ENCODE data around the gene CD36.

The CD36 gene

DNA sequence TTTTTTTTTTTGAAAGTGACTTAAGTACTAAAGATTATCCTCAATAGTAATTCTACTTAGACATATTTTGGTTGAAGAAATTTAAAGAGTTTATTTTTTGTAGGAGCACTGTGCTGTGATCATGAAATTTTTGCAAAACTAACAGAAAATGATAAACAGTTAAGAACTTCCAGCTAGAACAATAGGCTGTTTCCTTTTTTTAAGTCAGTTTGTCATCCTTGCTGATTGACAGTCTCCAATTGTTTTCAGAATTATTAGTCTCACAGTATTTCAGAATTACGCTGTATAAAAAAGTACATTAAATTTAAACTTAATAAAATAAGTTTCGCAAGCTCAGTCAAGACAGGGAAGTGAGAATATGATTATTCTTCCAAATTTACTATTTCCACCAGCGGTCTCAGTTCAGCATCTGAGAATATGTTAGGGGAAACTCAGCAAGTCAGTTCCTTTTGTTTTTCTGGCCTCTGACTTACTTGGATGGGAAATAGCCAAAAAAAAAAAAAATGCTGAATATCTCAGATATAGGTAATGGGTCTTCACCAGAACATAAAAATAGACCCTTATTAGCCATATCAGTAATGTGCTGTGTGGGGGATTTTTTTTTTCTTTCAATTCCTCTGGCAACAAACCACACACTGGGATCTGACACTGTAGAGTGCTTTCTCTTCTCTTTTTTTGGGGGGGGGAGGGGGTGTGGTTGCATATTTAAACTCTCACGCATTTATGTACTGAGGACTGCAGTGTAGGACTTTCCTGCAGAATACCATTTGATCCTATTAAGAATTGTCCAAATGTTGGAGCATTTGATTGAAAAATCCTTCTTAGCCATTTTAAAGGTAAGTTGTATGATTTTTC, at the start of gene CD36:
Gene CD36, plus strand, starts transcription at position 732 of the 855 bp plus-strand sequence. CDS start 8,099 bp downstream, outside the sequence.
- no peak for DNase-seq

DNA sequence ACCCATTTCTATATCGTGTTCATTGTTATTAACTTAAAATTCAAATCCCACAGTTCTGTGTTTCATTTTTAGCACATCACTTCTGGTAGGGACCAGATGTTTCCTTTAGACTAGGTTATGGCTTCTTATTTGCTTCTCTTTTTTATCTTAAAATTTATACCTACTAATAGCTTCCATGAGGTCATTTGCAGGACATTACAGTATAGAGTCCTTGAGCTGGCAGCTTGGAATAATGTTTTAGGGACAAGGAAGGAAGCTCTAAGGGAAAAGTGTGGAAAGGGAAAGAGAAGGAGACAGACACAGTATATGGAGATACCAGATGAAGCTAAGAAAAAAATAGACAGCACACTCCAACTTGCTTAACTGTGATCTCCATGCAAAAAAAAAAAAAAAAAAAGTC, 48.8 kb upstream of the CD36 start:
- no peak for DNase-seq

DNA sequence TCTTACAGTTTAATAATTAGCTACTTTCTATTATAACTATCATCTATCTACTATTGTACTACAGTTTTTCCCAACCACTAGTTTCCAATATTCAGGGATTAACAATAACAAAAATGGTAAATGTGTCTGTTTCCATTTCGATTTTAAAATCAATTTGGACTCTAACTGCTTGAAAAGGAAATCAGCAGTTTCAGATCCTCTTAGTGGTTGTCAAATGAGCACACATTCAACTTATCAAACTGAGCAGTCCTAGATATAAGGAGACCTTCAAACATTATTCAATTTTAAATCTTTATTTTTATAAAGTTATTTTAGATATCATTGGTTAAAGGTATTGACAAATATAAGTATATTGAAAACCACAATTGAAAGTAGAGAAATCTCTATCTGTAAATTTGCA, 46.8 kb upstream of the CD36 start:
- no peak for DNase-seq

DNA sequence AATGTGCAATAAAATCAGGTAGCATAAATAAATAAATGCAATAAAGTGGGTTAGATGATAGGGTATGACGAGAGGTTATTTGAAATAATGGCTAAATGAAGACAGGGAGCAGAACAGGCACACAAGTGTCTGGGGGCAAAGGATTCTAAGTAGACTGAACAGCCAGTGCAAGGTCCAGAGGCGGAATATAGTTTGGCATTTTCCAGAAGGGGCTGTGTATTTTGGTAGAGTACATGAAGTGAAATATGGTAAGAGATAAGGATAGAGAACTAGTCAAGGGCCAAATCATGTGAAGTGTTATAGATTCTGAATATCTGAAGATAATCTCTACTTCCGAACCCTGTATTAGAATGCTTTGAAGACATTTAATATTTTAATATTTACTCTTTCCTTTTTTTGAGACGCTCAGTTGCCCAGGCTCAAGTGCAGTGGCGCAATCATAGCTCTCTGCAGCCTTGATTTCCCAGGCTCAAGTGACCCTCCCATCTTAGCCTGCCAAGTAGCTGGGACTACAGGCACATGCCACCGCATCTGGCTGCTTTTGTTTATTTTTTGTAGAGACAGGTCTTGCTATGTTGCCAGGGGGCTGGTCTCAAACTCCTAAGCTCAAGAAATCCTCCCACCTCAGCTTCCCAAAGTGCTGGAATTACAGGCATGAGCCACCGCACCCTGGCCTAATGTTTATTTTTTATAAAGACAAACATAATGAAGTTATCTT, 44.4 kb upstream of the CD36 start:
- DNase-seq: no peak

DNA sequence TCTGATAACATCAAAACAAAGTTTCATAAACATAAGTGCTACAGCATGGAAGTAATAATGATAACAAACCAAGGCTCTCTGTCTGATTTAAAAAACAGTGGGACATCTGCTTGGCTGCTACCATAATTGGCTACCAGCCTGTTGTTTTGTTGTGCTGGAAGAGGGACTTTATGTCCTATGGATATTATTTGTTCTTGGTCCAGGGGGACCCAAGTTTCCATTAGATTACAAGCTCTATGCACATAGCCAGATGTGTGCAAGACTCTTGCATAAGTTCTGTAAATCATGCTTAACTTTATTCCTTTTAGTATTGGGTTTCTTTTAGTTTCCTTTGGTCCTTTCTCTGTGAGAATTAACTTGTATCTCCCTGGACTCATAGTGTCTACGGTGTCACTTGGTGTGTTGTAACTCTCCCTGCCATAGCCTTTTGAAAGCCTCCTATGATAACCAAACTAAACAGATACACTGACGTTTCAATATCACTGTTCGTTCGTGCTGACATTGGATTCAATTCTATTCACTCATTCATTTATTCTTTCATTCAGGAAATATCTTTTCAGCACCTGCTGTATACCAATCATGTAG, 41.4 kb upstream of the CD36 start:
- DNase-seq: no peak

DNA sequence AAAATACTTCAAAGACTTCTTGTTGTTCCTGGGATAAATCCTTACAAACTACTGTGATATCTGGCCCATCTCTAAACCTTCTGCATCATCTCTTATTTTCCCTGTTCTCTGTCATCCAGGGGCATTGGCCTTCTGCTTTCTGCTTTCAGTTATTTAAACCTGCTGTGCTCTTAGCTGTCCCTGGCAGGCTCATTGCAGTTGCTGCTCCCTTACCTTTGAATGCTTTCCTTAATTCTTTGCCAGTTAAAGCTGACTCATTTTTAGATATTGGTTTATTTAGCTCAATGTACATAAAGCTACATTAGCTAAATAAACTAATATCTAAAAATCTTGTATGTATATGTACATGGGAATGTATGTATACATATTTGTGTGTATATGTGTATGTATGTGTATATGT, 40.6 kb upstream of the CD36 start:
- no peak for DNase-seq

DNA sequence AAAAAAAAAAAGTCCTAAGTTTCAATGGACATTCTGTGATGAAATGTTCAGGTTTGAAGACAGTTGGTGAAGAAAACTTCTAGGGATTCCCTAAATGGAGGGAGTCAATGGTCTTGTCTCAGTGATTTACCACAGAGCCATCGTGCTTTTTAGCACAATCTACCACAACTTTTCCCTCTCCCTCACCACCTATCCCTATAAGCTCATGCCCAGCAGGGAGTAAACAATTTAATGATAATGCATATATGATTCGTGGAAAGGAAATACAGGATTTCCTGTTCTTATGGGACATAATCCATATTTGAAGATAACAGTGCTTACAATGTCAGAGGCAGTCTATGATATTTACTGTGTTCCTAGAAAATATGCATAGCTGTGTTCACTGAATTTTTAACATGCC, 38.4 kb upstream of the CD36 start:
- no peak for DNase-seq

DNA sequence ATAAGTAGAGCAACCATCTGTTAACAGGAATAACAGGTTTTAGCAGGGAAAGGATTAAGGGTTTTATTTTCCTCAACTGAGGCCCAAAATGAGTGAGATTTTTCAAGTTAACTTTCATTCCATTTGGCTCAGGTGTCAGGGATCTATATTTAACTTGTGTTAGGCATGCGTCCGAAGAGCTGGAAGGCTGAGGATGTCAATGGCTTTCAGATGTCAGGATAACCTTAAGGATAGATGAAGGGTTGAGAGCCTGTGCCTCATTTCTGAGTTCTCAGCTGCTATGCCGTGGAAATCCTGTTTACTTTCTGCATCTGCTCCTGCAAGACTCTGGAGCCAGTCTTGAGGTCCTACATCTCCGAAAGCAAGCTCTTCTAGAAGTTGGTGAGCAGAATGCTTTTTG, 36.4 kb upstream of the CD36 start:
- no peak for DNase-seq

DNA sequence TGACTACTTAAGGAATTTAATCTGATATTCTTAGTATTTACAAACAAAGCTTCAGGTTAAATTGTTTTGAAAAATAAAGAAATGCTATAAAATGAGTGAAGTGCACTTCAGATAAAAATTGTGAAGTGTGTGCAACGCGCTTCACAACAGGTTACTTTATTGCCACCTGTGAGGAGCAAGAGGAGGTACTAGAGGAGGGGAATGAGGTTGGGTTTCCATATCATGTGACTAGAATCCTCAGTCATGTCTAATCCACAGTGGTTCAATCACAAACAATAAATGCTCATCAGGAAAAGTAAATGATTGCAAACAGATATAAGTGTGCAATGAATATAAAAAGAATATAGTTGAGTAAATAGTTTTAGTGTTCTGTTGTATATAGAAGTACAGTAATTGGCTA, 34.5 kb upstream of the CD36 start:
- DNase-seq: no peak

DNA sequence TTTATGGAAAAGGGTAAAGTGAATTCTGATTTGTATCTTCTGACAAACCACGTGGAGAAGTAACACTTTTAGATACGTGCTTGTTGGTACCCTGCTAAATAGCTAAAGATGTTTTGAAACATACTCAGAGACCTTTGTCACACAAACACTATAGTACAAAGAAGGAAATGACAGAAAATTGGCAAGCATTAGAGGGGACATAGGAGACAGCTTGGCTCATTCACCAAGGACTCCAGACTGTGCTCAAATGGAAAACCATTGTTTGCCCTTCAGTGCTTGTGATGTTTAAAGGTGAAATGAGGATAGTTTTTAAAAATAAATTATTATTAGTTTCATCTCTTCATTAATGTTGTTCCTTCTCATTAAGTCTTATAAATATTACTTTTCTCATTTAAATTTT, 34.0 kb upstream of the CD36 start:
- DNase-seq: no peak

DNA sequence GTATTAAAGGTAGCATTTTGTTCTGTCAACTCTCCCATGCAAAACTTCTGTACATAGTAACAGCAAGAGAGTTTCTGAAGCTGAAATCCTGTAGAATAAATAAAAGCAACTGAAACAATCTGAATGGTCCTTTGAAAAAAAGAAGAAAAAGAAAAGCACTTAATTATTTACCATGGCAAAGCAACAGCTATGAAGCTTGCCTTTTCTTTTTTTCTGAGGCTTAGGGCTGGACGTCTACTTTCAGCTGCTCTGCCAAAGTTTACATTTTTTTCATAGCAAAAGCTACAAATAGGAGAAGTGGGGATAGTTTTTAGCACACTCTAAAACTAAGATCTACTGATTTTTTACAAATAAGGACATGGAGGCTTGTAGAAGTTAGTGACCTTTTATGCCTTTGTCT, 31.3 kb upstream of the CD36 start:
- DNase-seq: no peak

DNA sequence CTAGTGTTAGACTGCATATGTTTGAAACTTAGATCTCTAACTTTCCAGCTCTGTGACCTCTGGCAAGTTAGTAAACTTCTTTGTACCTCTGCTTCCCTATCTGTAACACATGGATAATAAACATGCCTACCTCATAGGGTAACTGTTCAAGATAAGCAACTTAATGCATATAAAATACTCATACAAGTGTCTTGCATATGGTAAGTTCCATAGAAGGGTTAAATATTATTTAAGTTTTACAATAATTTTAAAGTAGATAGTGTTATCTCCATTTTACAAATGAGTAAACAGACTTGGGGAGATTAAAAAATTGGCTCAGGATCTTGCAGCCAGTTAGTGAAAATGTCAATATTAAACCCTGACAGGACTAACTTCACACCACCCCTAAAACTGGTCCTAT, 30.1 kb upstream of the CD36 start:
- no peak for DNase-seq

DNA sequence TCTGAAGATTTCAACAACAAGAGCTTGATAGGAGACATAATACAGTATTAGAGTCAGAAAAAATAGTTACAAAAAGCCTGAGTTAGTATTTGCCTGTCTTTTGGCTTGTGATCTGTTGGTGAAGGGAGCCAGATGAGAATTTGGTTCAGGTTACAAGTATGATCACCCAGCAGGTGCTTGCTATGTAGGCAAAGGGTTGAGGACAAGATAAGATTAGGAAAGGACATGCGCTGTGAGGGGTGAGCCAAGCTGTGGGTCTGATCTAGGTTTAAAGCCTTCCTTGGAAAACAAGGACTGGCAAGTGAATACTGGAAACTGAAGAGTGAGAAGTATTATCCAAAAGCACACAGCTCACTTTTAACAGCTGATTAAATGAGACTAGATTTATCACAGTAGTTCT, 28.7 kb upstream of the CD36 start:
- no peak for DNase-seq

DNA sequence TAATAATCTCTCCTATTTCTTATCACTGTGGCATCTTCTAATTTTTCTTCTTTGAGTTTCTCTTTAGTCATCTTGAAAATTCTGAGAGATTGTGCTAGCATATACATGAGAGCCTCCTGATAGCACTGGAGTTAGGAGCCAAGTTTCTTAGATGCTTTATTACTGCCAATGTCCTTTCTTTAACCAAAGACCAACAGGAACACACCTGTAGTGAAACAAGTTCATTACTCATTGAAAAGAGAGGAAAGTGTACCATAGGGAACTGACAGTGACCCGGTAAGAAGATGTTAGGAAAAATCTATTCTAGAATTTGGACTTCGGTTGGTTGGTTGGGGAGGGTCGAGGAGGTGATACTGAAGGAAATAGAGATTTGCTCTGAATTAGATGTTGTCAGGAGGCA, 27.1 kb upstream of the CD36 start:
- no peak for DNase-seq

DNA sequence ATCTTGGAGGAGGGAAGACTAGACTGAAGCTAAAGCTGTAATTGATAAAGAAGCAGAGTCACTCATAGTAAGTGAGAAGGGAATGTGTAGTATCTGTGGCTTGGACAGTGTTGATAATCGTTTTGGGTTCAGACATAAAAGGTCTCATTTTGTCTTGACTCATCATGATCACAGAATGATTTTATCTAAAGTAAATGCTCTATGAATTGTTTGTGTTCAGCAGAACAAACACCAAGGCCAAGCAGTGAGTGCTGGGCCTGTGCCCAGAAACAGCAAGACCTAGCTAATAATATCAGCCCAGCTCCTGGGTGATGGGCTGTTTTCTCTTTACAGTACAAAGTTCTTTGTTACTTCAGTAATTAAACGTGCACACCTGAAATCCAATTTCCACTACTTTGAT, 26.7 kb upstream of the CD36 start:
- no peak for DNase-seq

DNA sequence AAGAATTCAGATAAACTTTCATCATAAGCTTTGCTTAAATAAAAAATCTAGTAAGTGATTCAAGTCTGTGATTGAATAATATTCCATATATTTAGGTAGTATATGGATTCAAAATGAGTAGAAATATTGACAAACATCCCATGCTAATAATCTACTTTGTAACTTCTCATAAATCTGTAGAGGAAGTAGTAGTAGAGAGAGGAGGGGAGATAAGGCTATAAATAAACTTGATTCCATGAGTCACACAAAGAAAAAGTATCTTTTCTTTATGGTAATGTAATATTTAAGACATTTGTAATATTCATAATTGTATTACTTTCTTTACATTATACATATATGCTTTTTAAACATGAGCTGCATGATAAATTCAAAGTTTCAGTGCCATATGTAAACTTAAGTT, 25.6 kb upstream of the CD36 start:
- DNase-seq: no peak

DNA sequence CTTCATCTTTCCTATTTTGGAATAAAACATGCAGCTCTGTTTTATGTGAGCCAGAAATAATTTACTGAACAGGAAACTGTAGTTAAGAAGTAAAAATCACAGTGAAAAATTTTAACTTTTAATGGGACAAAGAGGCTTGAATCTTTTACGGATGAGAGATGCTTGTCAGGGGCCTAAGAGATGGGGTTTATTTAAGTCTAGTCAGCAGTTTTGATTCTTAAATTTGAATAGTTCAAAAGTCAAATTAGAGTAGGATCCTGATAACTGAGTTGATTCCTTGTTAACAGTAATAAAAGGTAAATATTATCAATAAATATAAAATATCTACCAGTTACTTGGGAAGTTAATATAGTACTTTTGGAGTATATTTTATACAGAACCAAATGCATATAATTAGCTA, 24.9 kb upstream of the CD36 start:
- no peak for DNase-seq

DNA sequence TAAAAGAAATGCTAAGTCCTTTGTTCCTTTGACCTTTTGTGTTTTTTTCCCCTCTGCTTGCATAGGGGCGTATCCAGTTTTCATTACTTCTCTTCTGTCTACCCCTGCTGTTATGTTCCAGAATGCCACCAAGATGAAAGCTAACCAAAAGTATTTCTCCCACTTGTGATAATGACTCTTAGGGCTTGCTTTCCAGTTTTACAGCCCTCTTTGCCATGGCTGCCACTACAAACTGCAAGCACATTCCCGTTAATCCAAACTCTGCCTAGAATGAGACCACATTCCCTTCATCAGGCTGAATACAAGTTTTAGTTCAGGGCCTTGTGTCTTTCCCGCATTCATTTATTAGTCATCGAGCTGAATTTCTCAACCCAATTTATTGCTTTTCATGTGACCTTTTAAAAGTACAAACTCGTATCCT, 23.6 kb upstream of the CD36 start:
- DNase-seq: no peak

DNA sequence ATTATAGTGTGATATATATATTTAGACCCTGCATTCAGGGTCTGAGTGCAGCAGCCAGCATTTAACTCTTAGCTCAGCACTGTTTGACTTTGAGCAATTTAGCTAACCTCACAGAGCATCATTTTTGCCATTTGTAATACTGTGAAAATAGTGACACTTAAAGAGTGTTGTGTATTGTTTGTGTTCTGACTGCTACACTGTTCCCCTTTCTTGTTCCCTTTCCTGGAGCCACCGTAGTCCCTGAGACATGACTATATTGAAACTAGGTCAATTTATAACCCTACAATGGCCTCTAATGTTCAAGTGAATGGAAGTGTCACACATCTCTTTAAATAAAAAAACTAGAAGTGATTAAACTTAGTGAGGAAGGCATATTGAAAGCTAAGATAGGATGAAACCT, 20.3 kb upstream of the CD36 start:
- DNase-seq: no peak

DNA sequence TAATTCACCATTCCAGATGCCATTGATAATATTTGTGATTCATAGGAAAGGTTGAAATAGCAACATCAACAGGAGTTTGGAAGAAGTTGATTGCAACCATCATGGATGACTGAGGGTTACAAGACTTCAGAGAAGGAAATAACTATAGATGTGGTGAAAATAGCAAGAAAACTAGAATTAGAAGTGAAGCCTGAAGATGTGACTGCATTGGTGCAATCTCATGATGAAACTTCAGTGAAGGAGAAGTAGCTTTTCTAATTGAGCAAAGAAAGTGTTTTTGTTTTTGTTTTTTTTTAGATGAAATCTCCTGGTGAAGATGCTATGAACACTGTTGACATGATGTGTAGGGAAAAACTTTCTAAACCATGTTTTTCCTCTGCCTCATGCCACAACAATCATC, 18.7 kb upstream of the CD36 start:
- DNase-seq: no peak

DNA sequence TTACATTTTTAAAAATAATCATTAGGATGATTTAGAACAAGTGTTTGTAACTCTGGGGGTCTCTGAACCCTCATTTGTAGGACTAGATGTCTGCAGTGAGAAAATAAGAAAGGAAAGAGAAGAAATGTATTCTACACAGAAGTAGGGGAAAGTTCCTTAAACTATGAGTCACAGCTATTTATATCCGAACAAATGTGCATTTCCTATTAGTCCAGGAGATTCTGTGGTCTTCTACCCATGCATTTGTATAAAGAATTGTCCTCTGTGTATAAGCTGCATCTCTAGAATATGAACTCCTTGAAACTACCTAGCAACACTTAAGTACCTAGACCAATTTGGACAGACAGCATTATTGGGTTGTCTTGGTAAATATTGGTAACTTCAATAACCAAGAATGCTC, 15.9 kb upstream of the CD36 start:
- DNase-seq: no peak

DNA sequence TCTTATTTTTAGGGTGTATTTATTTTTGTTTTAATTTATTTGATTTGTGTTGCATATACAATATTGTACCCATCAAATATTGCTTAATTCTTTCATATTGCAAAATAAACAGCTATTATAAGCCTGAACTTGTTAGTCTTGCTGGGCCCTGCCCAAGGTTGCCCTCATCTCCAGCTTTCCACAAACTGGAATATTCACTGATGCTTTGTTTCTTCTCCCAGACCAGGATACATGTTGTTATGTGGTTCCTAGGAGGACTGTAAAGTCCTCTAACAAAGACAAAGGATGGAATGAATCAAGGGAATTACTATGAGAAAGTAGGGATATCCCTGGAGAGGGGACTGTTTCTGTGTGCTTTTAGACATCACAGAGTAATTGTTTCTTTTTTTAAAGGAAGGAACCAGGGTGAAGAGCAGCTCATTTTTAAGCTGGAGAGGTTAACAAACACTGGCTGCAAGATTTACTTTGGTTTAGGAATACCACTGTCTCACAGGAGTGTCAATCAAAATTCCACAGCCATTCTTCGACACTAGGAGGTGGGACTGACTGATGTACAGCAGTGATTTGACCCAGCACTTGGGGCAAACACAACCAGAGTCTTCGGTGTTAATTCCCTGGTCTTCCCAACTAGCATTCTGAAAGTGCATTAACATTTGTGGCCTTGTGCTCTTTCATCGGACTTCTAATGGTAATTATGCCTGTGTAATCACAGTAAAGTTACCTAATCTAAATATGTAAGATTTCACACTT, 14.8 kb upstream of the CD36 start:
- no peak for DNase-seq

DNA sequence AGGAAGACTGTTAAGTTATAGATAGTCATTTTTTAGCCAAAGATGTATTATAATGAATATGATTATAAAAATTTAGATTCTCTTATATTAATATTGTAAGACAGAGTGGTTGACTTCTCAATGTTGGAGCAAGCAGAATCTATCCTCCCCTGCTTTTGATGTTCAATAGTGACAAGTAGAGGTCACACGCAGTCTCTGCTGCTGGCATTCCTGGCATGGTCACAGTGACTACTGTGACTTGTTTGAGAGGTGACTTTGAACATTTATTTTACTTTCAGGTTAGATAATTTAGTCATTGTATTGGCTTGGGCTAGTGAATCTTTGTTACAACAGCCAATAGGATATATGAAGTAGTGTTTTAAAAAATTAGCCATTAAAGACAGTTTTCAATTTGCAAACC, 13.7 kb upstream of the CD36 start:
- DNase-seq: no peak

DNA sequence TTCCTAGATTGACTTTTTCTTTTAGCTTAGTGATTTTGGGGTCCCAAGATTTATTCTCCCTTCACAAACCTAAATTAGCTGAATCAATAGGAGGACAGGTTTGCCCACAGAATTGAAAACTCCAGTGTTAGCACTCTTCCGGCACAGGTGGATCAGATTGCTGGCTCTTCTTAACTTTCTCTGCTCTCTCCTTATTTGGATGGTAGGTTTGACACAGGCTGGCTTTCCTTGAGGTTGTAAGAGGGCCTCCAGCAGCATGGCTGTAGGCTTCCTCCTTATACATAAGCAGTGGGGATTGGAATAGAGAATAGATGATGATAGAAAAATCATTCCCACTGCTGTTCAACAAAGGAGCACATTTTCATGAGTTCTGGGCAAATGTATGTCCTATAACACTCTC, 9.4 kb upstream of the CD36 start:
- DNase-seq: no peak
